Naive thymus-derived CD4-positive, alpha-beta T cell (primary cell): Measurements from ENCODE around the gene GOSR2. TPM values are rescaled to one million over a fixed set of nuclear protein-coding genes. Genes with fewer than 3 reads are reported as not detected.

ENCODE experiments used
- ATAC-seq: fragments of 150-1000 bp; cut with Tn5 transposase; 2 replicates; pipeline ENCODE4 v1.10.0; 2021; ENCODE audit warnings: mild to moderate bottlenecking, moderate library complexity
- CTCF ChIA-PET: fragments of 350-600 bp; sonication (Branson Sonifier 250); formaldehyde crosslinking; loops from one replicate; lab custom pipeline; 2021; ENCODE audit warnings: antibody characterized with exemption; lab: Charles Lee
- POLR2A ChIA-PET: fragments of 350-600 bp; sonication (Branson Sonifier 250); formaldehyde crosslinking; loops from one replicate; lab custom pipeline; 2021; ENCODE audit warnings: antibody characterized with exemption, inconsistent platforms; lab: Charles Lee
- DNase-seq, 9 donors: peaks; one replicate each; pipeline versions ENCODE4 v3.0.0 to v3.0.0-alpha.2; 2020 to 2022; ENCODE audit warnings: mixed read lengths in 1 of 9
- H3K27ac ChIP-seq: one replicate; pipeline ENCODE4 v1.7.0; 2013; ENCODE audit warnings: mild to moderate bottlenecking, low read depth, low read length, moderate library complexity
- H3K27me3 ChIP-seq, 2 donors: one replicate each; pipeline ENCODE4 v1.7.0; 2013; ENCODE audit warnings: low read length in 2 of 2, mild to moderate bottlenecking in 2 of 2, moderate library complexity in 2 of 2; ENCODE audit not compliant: control insufficient read depth in 2 of 2, insufficient read depth in 2 of 2
- H3K36me3 ChIP-seq, 3 experiments: 1 replicate in 2 of 3; 2 replicates in 1 of 3; pipeline ENCODE4 v1.7.0; 2013; ENCODE audit warnings: low read length in 3 of 3, mild to moderate bottlenecking in 3 of 3, moderate library complexity in 1 of 3; ENCODE audit not compliant: insufficient read depth in 3 of 3, control insufficient read depth in 2 of 3
- H3K4me1 ChIP-seq, 2 donors: one replicate each; pipeline ENCODE4 v1.7.0; 2013; ENCODE audit warnings: low read length in 2 of 2, mild to moderate bottlenecking in 2 of 2, moderate library complexity in 1 of 2; ENCODE audit not compliant: control insufficient read depth in 2 of 2, insufficient read depth in 2 of 2
- H3K4me3 ChIP-seq: 2 replicates; pipeline ENCODE4 v1.7.0; 2013; ENCODE audit warnings: mild to moderate bottlenecking, low read length
- H3K9me3 ChIP-seq, 3 experiments: 1 replicate in 2 of 3; 2 replicates in 1 of 3; pipeline ENCODE4 v1.7.0; 2013; ENCODE audit warnings: low read length in 3 of 3; ENCODE audit not compliant: control insufficient read depth in 2 of 3
- H3K27ac Mint-ChIP-seq, 9 donors: one replicate each; pipeline ENCODE4 v1.8.0; 2020 to 2022; ENCODE audit warnings: mixed read lengths in 9 of 9, mild to moderate bottlenecking in 8 of 9, moderate library complexity in 5 of 9, inconsistent platforms in 2 of 9
- H3K27me3 Mint-ChIP-seq, 5 donors: one replicate each; pipeline ENCODE4 v1.8.0; 2021 to 2022; ENCODE audit warnings: mixed read lengths in 5 of 5, mild to moderate bottlenecking in 1 of 5
- H3K36me3 Mint-ChIP-seq, 5 donors: one replicate each; pipeline ENCODE4 v1.8.0; 2020 to 2022; ENCODE audit warnings: mixed read lengths in 5 of 5, mild to moderate bottlenecking in 3 of 5, inconsistent platforms in 1 of 5
- H3K4me1 Mint-ChIP-seq, 7 donors: one replicate each; pipeline ENCODE4 v1.8.0; 2020 to 2022; ENCODE audit warnings: mixed read lengths in 7 of 7, mild to moderate bottlenecking in 3 of 7, inconsistent platforms in 1 of 7
- H3K4me3 Mint-ChIP-seq, 10 donors: one replicate each; pipeline ENCODE4 v1.8.0; 2020 to 2022; ENCODE audit warnings: mild to moderate bottlenecking in 10 of 10, mixed read lengths in 10 of 10, moderate library complexity in 6 of 10, inconsistent platforms in 2 of 10
- H3K9me3 Mint-ChIP-seq, 11 donors: one replicate each; pipeline ENCODE4 v1.8.0; 2020 to 2022; ENCODE audit warnings: mixed read lengths in 11 of 11, mild to moderate bottlenecking in 4 of 11, inconsistent platforms in 1 of 11, moderate library complexity in 1 of 11
- intact Hi-C, 2 donors: fragments of 100-400 bp; cut with micrococcal nuclease; formaldehyde crosslinking; loops; one replicate each; pipeline ENCODE4 v1.15.1; 2023
- microRNA-seq: library from miRNA; unstranded; fragments of <30 nt; microRNA quantifications from one replicate; pipeline ENCODE4 v1.2.0, GENCODE V29; 2022; ENCODE audit warnings: borderline microRNAs expressed
- polyA plus RNA-seq, 2 donors: library from polyadenylated mRNA; unstranded; fragments of 300-500 nt; fragmentation: Illumina TruSeq; gene quantifications; one replicate each; pipeline ENCODE4 v1.2.3, GENCODE V29; 2021
- total RNA-seq, 6 experiments: library from RNA in 5 of 6; stranded (reverse) in 5 of 6; gene quantifications; 1 replicate in 5 of 6; 2 replicates in 1 of 6; pipeline ENCODE4 v1.2.3 and lab custom pipeline; 2021 to 2026

Gene GOSR2
- total and polyA plus RNA-seq, 7 experiments from 2014 or later, result 44.5 to 95.5 (median 70.2) TPM

GRCh38 chr17:46989637-46990431 is 66.9 kb downstream of the GOSR2 start:
- Mint-ChIP-seq H3K27me3 (peaks cover 0 to 15% (median 0%) of the 10 kb centered on the region in 5 donors), H3K9me3 (no peaks in the 10 kb centered on the region), H3K27ac (no peak overlapping the region), H3K4me3 (no peak overlapping the region), H3K4me1 (no peaks in the 10 kb centered on the region), H3K36me3 (peaks cover 0 to 9% (median 0%) of the 10 kb centered on the region in 5 donors)
- ChIA-PET CTCF (interaction anchor here (0.7 kb wide), 1 partner anchor 893 kb away, joined by 3 read pairs; no protein-coding TSS in a partner anchor), POLR2A (no interaction called here)
- no peak overlapping the region for H3K4me3 ChIP-seq
- DNase-seq (no peak), ATAC-seq (no peak)
- no peak overlapping the region for H3K27ac ChIP-seq
- no peaks in the 10 kb centered on the region for H3K4me1 ChIP-seq
- intact Hi-C loops, result no loop called here
- no peaks in the 10 kb centered on the region for H3K36me3 ChIP-seq
- H3K27me3 ChIP-seq, result no peaks in the 10 kb centered on the region
- no peaks in the 10 kb centered on the region for H3K9me3 ChIP-seq

- Mint-ChIP-seq H3K9me3 (no peaks in the 10 kb centered on the region), H3K27ac (no peak overlapping the region), H3K4me1 (no peaks in the 10 kb centered on the region), H3K27me3 (peaks cover 0 to 13% (median 0%) of the 10 kb centered on the region in 5 donors), H3K36me3 (peaks cover 0 to 8% (median 0%) of the 10 kb centered on the region in 5 donors), H3K4me3 (no peak overlapping the region)
- CTCF ChIA-PET, result interaction anchor here (0.7 kb wide), 1 partner anchor 44 kb away, joined by 3 read pairs; no protein-coding TSS in a partner anchor
- intact Hi-C loops, result no loop called here
- Histone ChIP-seq H3K27ac (no peak overlapping the region), H3K4me1 (no peaks in the 10 kb centered on the region), H3K9me3 (no peaks in the 10 kb centered on the region), H3K27me3 (no peaks in the 10 kb centered on the region), H3K4me3 (no peak overlapping the region), H3K36me3 (no peaks in the 10 kb centered on the region)
- ATAC-seq, result no peak
- no peak for DNase-seq
- POLR2A ChIA-PET, result no interaction called here
Measured at GRCh38 chr17:46991617-46992016, 68.7 kb downstream of the GOSR2 start.

Small RNA genes lying within 50 kb of the gene (microRNA-seq; reads per million reads assigned to microRNA genes)
- gene MIR5089, result not detected

Other genes with a start within 250 kb of the GOSR2 start
- gene WNT3, start 104.5 kb upstream of the GOSR2 start, total RNA-seq, result under 1 TPM in 1 of 5 experiments, not detected in 4; 0.24 TPM
- under 1 TPM in 1 of 2 donors, not detected in 1; 0.07 TPM for gene WNT3, start 104.5 kb upstream of the GOSR2 start, polyA plus RNA-seq
- gene WNT9B, start 71.6 kb upstream of the GOSR2 start, total RNA-seq, result not detected
- not detected for gene WNT9B, start 71.6 kb upstream of the GOSR2 start, polyA plus RNA-seq
- gene RPRML, start 56.1 kb downstream of the GOSR2 start, total RNA-seq, result not detected
- not detected for gene RPRML, start 56.1 kb downstream of the GOSR2 start, polyA plus RNA-seq